ENCODE results near the gene E2F8. TPM values are rescaled to one million over a fixed set of nuclear protein-coding genes. Genes with fewer than 3 reads are reported as not detected.

E2F8 gene
- total RNA-seq, 4 donors from 2014 or later, result 0.17 TPM; not detected in 3

DNA sequence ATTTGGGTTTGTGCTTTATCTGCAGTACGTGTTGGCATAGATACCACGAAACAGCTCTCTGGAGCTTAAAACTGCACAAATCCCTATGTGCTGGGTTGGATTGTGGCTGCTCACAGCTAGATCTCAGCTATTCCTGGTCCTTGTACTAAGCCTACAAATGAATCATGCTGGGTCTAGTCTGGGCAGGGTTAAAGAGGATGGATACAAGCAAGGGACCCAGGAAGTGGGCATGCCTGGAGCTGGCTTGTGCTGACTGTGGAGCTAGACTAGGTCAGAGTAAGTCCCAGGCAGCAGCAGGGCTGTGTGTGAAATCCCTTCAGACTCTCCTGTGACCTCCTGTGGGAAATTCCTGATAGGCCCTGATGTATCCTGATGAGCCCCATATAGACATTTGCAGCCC, 3.9 kb upstream of the E2F8 start:
- Histone ChIP-seq H3K9me3 (no peaks in the 10 kb centered on the region), H3K27me3 (peaks cover 0 to 59% (median 33%) of the 10 kb centered on the region in 4 donors), H3K4me3 (no peak overlapping the region), H3K27ac (replicated peaks in 1 of 4) (no peak overlapping the region), H3K36me3 (no peaks in the 10 kb centered on the region), H3K4me1 (peaks cover 21 to 29% (median 27%) of the 10 kb centered on the region in 4 donors)
- TF ChIP-seq, protein P1, sequence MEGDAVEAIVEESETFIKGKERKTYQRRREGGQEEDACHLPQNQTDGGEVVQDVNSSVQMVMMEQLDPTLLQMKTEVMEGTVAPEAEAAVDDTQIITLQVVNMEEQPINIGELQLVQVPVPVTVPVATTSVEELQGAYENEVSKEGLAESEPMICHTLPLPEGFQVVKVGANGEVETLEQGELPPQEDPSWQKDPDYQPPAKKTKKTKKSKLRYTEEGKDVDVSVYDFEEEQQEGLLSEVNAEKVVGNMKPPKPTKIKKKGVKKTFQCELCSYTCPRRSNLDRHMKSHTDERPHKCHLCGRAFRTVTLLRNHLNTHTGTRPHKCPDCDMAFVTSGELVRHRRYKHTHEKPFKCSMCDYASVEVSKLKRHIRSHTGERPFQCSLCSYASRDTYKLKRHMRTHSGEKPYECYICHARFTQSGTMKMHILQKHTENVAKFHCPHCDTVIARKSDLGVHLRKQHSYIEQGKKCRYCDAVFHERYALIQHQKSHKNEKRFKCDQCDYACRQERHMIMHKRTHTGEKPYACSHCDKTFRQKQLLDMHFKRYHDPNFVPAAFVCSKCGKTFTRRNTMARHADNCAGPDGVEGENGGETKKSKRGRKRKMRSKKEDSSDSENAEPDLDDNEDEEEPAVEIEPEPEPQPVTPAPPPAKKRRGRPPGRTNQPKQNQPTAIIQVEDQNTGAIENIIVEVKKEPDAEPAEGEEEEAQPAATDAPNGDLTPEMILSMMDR (IDR thresholded peaks at IDR 0.05), result no peak
- TF ChIP-seq POLR2A (IDR thresholded peaks at IDR 0.05; ENCODE audit: low read depth) (no peak), POLR2AphosphoS5 (IDR thresholded peaks at IDR 0.05) (no peak), EP300 (IDR thresholded peaks at IDR 0.05) (no peak)
- 95% methylated on average over 2 of the region's 2 CpGs for WGBS
- DNase-seq (ENCODE audit: extremely low spot score), result no peak
- intact Hi-C loops (cut with DNase I), result no loop called here

DNA sequence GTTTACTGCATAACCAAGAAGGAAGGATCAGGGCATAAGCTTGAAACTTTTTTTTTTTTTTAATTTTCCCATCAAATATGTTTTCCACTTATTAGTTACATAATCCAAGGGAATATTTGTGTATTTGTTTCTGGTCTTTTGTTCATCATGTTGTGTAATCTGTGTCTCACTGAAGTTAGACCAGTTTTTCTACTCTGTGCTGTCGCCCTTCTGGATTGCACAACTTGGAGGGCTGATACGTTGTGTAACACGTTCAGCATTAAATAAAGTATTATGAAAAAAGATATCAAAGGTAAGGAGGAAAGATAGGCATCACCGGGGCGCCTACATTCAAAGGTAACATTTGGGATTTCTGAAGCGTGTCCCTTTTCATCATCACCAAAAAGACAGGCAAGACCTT, 3.3 kb upstream of the E2F8 start:
- Histone ChIP-seq H3K36me3 (no peaks in the 10 kb centered on the region), H3K4me1 (peaks cover 21 to 29% (median 27%) of the 10 kb centered on the region in 4 donors), H3K9me3 (no peaks in the 10 kb centered on the region), H3K4me3 (no peak overlapping the region), H3K27me3 (peaks cover 0 to 63% (median 33%) of the 10 kb centered on the region in 4 donors), H3K27ac (replicated peaks in 1 of 4) (no peak overlapping the region)
- WGBS, result 85% methylated on average over 6 of the region's 6 CpGs
- TF ChIP-seq POLR2A (IDR thresholded peaks at IDR 0.05; ENCODE audit: low read depth) (no peak), EP300 (IDR thresholded peaks at IDR 0.05) (no peak), POLR2AphosphoS5 (IDR thresholded peaks at IDR 0.05) (no peak)
- TF ChIP-seq, protein P1 (IDR thresholded peaks at IDR 0.05), result no peak
- DNase-seq (ENCODE audit: extremely low spot score), result no peak
- intact Hi-C loops (cut with DNase I), result no loop called here

DNA sequence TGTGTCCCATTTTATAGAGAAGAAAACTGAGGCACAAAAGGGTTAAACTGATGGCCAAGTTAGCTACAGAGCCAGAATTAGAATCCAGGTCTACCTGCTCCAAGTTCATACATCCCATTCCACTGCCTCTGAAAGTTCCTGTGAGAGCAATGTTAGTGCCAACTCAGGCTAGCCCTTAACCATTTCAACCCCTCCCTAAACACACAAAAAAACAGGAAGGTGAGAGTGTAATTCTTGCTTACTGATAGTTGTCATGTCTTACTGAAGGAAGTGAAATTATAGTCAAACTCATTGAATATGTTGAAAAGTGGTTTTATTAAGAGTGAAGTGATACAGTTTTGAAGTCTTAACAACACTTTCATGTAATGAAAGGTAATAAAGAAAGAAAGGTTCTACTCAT, 2.9 kb upstream of the E2F8 start:
- Histone ChIP-seq H3K27ac (replicated peaks in 1 of 4) (no peak overlapping the region), H3K27me3 (peaks cover 0 to 66% (median 36%) of the 10 kb centered on the region in 4 donors), H3K36me3 (no peaks in the 10 kb centered on the region), H3K9me3 (no peaks in the 10 kb centered on the region), H3K4me3 (no peak overlapping the region), H3K4me1 (peaks cover 21 to 29% (median 27%) of the 10 kb centered on the region in 4 donors)
- intact Hi-C loops (cut with DNase I), result no loop called here
- TF ChIP-seq POLR2AphosphoS5 (IDR thresholded peaks at IDR 0.05), result no peak
- no peak for DNase-seq (ENCODE audit: extremely low spot score)

DNA sequence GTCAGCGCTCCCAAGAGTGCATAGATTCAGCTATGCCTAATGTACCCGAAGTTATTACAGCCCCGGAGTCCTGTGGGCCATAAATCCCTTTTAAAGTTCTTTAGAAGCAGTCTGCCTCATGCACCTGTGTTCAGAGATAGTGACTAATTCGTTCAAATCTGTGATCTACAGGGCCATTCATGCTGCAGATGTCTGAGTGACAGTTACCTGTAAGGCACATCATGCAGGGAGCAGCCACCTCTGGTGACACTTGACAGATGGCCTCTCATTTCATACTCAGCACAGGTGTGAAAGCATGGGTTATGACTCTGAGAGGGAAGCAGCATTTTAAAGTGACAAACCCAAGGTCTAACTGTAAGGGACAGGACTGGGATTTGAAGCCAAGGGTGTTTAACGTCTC, 2.4 kb upstream of the E2F8 start:
- H3K9me3 ChIP-seq, result no peaks in the 10 kb centered on the region
- intact Hi-C loops (cut with DNase I), result no loop called here
- H3K4me1 ChIP-seq, result peaks cover 21 to 29% (median 27%) of the 10 kb centered on the region in 4 donors
- 68% methylated on average over 5 of the region's 5 CpGs for WGBS
- TF ChIP-seq EP300 (IDR thresholded peaks at IDR 0.05), result no peak
- TF ChIP-seq POLR2A (IDR thresholded peaks at IDR 0.05; ENCODE audit: low read depth), result no peak
- no peak for TF ChIP-seq POLR2AphosphoS5 (IDR thresholded peaks at IDR 0.05)
- TF ChIP-seq, protein P1 (IDR thresholded peaks at IDR 0.05), result no peak
- no peak overlapping the region for H3K27ac ChIP-seq (replicated peaks in 1 of 4)
- peaks cover 0 to 66% (median 36%) of the 10 kb centered on the region in 4 donors for H3K27me3 ChIP-seq
- H3K36me3 ChIP-seq, result no peaks in the 10 kb centered on the region
- no peak overlapping the region for H3K4me3 ChIP-seq
- no peak for DNase-seq (ENCODE audit: extremely low spot score)

DNA sequence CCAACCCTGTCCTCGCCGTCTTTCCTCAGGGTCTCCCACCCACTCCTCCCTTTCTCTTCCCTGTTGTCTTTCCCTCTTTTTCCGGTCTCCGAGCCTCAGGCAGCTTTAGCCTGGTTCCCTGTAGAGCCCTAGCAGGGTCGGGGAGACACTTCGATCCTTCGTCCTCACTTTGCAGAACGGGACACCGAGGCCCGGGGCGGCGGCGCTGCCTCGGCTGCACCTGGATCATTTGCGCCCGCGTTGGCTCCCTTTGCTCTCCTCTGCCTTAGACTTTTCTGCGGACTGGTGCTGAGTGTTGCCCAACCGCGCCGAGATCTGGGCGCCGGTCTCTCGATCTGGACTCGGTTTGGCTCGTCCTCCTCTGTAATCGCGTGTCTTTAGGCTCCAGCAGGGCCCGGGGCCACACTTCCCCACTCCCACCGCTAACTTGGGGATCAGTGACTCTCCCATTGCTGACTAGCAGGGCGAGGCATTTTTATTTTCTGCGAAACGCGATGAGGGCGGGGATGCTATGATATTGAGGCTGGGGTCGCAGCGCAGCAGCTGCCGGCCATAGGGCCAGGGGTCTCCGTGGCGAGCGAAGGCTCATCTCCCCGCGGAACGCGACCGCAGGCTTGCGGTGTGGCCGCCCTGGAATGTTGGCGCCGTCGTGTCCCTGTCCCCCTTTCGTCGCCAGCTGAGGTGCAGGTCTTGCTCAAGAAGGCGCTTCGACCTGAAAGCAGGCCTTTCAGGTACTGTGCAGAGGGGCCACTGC, 1.6 kb upstream of the E2F8 start:
- no peaks in the 10 kb centered on the region for H3K9me3 ChIP-seq
- H3K36me3 ChIP-seq, result no peaks in the 10 kb centered on the region
- peaks cover 21 to 29% (median 27%) of the 10 kb centered on the region in 4 donors for H3K4me1 ChIP-seq
- peak overlapping the region; percentile 58 to 80 (median 63) for H3K4me3 ChIP-seq
- no peak for TF ChIP-seq EP300 (IDR thresholded peaks at IDR 0.05)
- no peak for TF ChIP-seq POLR2A (IDR thresholded peaks at IDR 0.05; ENCODE audit: low read depth)
- TF ChIP-seq, protein P1 (IDR thresholded peaks at IDR 0.05), result no peak
- TF ChIP-seq POLR2AphosphoS5 (IDR thresholded peaks at IDR 0.05), result no peak
- peaks cover 0 to 73% (median 36%) of the 10 kb centered on the region in 4 donors for H3K27me3 ChIP-seq
- H3K27ac ChIP-seq (replicated peaks in 1 of 4), result no peak overlapping the region
- 10% methylated on average over 19 of the region's 55 CpGs for whole genome bisulfite sequencing
- intact Hi-C loops (cut with DNase I), result no loop called here
- DNase-seq (ENCODE audit: extremely low spot score), result peak; percentile 53

Data from esophagus muscularis mucosa (tissue), 4 donors.